Right lobe of liver (tissue), 6 donors: Measurements from ENCODE around the gene KCTD13. TPM values are rescaled to one million over a fixed set of nuclear protein-coding genes. Genes with fewer than 3 reads are reported as not detected.

ENCODE experiments used
- ATAC-seq, 4 donors: fragments of 200-7000 bp; cut with Tn5 transposase; one replicate each; pipeline ENCODE4 v1.9.1; 2020; ENCODE audit warnings: mild to moderate bottlenecking in 4 of 4, moderate library complexity in 4 of 4
- DNase-seq, 3 donors: peaks; one replicate each; pipeline ENCODE4 v3.0.0-alpha.2; 2020
- H3K27ac ChIP-seq, 3 donors: fragments of 200-600 bp; one replicate each; pipeline ENCODE4 v1.8.0; 2022
- H3K27me3 ChIP-seq, 2 donors: fragments of 200-600 bp; one replicate each; pipeline ENCODE4 v1.8.0; 2022
- H3K36me3 ChIP-seq, 4 donors: fragments of 200-600 bp; sonication (generic) in 1 of 4; one replicate each; pipeline versions ENCODE4 v1.5.1 to v1.8.0; 2017 to 2022; ENCODE audit warnings: control low read depth in 1 of 4
- H3K4me1 ChIP-seq, 4 donors: fragments of 200-600 bp; sonication (generic) in 1 of 4; one replicate each; pipeline versions ENCODE4 v1.5.1 to v1.8.0; 2017 to 2022; ENCODE audit warnings: control low read depth in 1 of 4
- H3K4me3 ChIP-seq, 3 donors: fragments of 200-600 bp; one replicate each; pipeline ENCODE4 v1.8.0; 2022
- H3K9me3 ChIP-seq, 4 donors: fragments of 200-600 bp; sonication (generic) in 1 of 4; one replicate each; pipeline versions ENCODE4 v1.5.1 to v1.8.0; 2017 to 2022; ENCODE audit warnings: control low read depth in 1 of 4
- POLR2A ChIP-seq: fragments of 450-650 bp; IDR thresholded peaks from one replicate; pipeline ENCODE4 v1.6.1; 2017; ENCODE audit warnings: antibody characterized with exemption, mild to moderate bottlenecking
- WGBS: methylation state at CpG from one replicate; pipeline ENCODE4 v1.1.6; 2018; ENCODE audit warnings: low coverage, low lambda C conversion rate; ENCODE audit not compliant: insufficient coverage; ENCODE audit errors: missing lambda C conversion rate; 5-methylcytosine and 5-hydroxymethylcytosine counted together
- intact Hi-C, 2 donors: fragments of 100-400 bp; cut with DNase I; formaldehyde crosslinking; loops; one replicate each; pipeline versions ENCODE4 v1.11.2 to v1.14.1; 2022
- total RNA-seq, 6 experiments: library from RNA; depleted of rRNA in 2 of 6; stranded (reverse); fragments of >200 nt in 2 of 6; fragmentation: NEBNext Ultra II Directional in 3 of 6; extraction: Animal tissue kit (Norgen Biotek cat#: 25700) in 3 of 6; gene quantifications; one replicate each; pipeline versions ENCODE4 v1.1.0 to v1.2.4, GENCODE V29; 2016 to 2023
- TF ChIP-seq, protein P1 (sequence below), 4 donors: fragments of 200-600 bp in 3 of 4; fragments of 450-650 bp in 1 of 4; IDR thresholded peaks; one replicate each; pipeline versions ENCODE4 v1.5.1 to v1.8.0; 2016 to 2022; ENCODE audit warnings: antibody characterized with exemption in 4 of 4, mild to moderate bottlenecking in 2 of 4
- donor health status: DM: no; HTN: yes; CAD: no.
- donor health status: DM: no; HTN: no; CAD: no.
- donor health status: DM: no; HTN: no; CAD: no.
- donor health status: DM: no; HTN: yes; CAD: no.
- donor health status: DM: no; HTN: yes; CAD: no.

KCTD13 gene
- total RNA-seq, 6 experiments from 2014 or later, result 5.4 to 13.5 (median 7.2) TPM

DNA sequence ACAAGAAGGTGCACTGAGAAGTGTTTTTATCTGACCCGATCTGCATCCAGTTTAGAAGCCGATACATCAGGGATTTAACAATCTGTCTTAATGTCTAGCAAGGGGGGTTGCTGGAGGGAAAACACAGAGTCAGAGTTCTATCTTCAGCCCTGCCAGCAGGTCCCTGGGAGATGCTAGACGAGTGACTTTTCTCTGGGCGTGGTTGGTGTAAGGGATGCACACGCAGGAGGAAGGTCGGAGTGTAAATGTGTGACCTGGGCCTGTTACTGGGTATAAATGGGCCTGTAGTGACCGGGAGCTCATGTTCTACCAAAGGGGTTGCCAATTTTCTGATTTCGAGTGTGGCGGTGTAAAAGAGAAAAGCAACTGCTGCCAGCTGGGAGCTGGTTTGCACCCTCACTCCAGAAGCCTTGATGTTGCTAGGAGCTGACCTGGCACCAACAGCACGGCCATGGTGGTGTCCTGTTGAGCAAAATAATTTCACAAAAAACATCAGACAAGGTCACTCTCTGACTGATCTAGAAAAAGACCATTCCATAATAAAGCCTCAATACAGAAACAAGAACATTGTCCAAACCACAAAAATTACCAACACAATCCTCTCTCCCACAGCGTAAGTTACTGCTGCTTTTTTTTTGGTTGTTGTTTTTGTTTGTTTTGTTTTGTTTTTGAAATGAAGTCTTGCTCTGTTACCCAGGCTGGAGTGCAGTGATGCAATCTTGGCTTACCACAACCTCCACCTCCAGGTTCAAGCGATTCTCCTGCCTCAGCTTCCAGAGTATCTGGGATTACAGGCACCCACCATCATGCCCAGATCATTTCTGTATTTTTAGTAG, 1.3 kb upstream of the KCTD13 start:
- no peak for ATAC-seq
- Histone ChIP-seq H3K27me3 (no peaks in the 10 kb centered on the region), H3K9me3 (no peaks in the 10 kb centered on the region), H3K27ac (no peak overlapping the region), H3K36me3 (peaks cover 0 to 7% (median 0%) of the 10 kb centered on the region in 4 donors), H3K4me3 (peak overlapping the region in 2 of 3 donors; percentile 77 to 96), H3K4me1 (peaks cover 0 to 17% (median 2%) of the 10 kb centered on the region in 4 donors)
- DNase-seq, result no peak
- WGBS, result 83% methylated on average over 6 of the region's 12 CpGs
- no peak for TF ChIP-seq POLR2A
- TF ChIP-seq, protein P1, sequence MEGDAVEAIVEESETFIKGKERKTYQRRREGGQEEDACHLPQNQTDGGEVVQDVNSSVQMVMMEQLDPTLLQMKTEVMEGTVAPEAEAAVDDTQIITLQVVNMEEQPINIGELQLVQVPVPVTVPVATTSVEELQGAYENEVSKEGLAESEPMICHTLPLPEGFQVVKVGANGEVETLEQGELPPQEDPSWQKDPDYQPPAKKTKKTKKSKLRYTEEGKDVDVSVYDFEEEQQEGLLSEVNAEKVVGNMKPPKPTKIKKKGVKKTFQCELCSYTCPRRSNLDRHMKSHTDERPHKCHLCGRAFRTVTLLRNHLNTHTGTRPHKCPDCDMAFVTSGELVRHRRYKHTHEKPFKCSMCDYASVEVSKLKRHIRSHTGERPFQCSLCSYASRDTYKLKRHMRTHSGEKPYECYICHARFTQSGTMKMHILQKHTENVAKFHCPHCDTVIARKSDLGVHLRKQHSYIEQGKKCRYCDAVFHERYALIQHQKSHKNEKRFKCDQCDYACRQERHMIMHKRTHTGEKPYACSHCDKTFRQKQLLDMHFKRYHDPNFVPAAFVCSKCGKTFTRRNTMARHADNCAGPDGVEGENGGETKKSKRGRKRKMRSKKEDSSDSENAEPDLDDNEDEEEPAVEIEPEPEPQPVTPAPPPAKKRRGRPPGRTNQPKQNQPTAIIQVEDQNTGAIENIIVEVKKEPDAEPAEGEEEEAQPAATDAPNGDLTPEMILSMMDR (IDR thresholded peaks at IDR 0.05), result no peak
- intact Hi-C loops, result no loop called here

DNA sequence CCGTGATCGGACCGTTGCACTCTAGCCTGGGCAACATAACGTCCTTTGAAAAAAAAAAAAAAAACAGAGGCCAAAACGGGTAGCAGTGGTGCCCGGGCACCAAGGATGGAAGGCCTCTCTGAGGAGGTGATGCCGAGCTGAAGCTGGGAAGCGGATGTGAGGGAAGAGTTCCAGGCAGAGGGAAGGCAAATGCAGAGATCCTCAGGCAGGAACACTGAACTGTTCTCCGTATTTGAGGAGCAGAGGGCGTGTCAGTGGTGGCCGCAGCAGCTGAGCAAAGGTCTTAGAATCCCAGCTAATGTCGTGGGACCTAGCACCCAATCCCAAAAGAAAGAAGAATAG, 656 bp upstream of the KCTD13 start:
- H3K36me3 ChIP-seq, result peaks cover 0 to 12% (median 0%) of the 10 kb centered on the region in 4 donors
- 5% methylated on average over 10 of the region's 12 CpGs for WGBS
- H3K9me3 ChIP-seq, result no peaks in the 10 kb centered on the region
- H3K4me3 ChIP-seq, result peak overlapping the region; percentile 69 to 96 (median 77)
- no peaks in the 10 kb centered on the region for H3K27me3 ChIP-seq
- peaks cover 0 to 17% (median 2%) of the 10 kb centered on the region in 4 donors for H3K4me1 ChIP-seq
- intact Hi-C loops, result no loop called here
- DNase-seq (peak in 1 of 3 donors; percentile 47), ATAC-seq (peak; percentile 47 to 58 (median 48))
- H3K27ac ChIP-seq, result peak overlapping the region; percentile 59 to 86 (median 64)
- no peak for TF ChIP-seq POLR2A
- TF ChIP-seq, protein P1 (IDR thresholded peaks at IDR 0.05), result no peak

DNA sequence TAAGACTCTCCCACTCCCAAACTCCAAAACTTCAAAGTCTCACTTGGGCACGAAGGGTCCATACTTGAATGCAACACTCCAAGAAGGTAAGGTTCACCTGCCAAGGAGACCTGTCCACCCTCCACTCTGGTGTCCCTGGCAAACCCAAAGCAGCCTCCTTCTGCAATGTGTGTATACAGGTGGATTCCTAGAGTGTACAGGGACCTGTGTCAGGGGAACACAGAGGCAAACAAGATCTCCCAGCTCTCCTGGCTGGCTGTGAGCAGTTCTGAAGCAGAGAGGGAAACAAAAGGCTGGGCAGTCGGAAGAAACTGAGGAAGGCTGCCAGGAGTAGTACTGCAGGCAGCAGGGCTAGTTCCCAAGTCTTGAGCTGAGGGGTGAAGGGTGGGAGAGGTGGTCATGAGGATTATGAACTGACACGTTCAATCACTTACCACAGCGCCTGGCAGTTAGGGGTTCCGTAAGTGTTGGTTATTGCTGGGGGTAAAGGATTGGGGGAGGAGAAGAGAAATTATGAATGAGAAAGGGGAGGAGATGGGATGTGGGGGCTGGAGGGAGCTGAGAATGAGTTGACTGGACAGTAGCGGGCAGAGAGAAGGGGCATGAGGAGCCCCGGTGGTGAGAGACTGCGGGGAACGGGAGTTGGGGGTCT, 795 bp downstream of the KCTD13 start:
- Histone ChIP-seq H3K36me3 (peaks cover 0 to 19% (median 0%) of the 10 kb centered on the region in 4 donors), H3K4me3 (peak overlapping the region; percentile 69 to 96 (median 77)), H3K27me3 (no peaks in the 10 kb centered on the region), H3K4me1 (peaks cover 0 to 17% (median 2%) of the 10 kb centered on the region in 4 donors), H3K27ac (no peak overlapping the region), H3K9me3 (no peaks in the 10 kb centered on the region)
- WGBS, result 11% methylated on average over 9 of the region's 9 CpGs
- ATAC-seq, result no peak
- no peak for DNase-seq
- intact Hi-C loops, result no loop called here
- TF ChIP-seq, protein P1 (IDR thresholded peaks at IDR 0.05), result no peak
- no peak for TF ChIP-seq POLR2A

DNA sequence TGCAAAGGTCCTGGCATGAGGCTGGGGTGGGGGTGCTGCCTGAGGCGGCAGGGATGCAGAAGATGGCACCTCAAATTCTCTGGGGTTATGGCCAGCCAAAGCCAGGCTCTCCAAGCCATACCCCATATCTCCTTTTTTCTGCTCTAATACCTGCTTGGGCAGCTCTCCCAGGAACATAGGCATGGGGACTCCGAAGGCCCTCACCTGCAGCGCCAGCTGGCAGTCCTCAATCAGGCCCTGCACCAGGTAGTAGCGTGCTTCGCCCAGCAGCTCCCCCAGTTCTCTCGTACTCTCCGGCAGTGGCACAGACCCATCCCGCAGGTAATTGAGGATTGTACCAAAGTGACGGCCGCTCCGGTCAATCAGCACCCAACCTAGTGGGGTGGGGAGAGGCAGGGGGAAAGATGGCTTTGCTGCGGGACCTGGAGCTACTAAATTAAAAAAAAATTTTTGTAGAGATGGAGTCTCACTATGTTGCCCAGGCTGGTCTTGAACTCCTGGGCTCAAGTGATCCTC, 3.0 kb downstream of the KCTD13 start:
- peaks cover 0 to 17% (median 2%) of the 10 kb centered on the region in 4 donors for H3K4me1 ChIP-seq
- H3K27me3 ChIP-seq, result no peaks in the 10 kb centered on the region
- intact Hi-C loops, result no loop called here
- WGBS, result 98% methylated on average over 8 of the region's 12 CpGs
- H3K36me3 ChIP-seq, result peaks cover 0 to 34% (median 0%) of the 10 kb centered on the region in 4 donors
- no peak overlapping the region for H3K4me3 ChIP-seq
- no peaks in the 10 kb centered on the region for H3K9me3 ChIP-seq
- H3K27ac ChIP-seq, result no peak overlapping the region
- ATAC-seq, result no peak
- DNase-seq, result no peak
- no peak for TF ChIP-seq POLR2A
- TF ChIP-seq, protein P1 (IDR thresholded peaks at IDR 0.05), result no peak
